AG04449 (cell line): ENCODE measurements around the gene PRM3.

ENCODE experiments used
- CTCF ChIA-PET: fragments of 350-600 bp; formaldehyde crosslinking; extraction: SDS; loops from one replicate; lab custom pipeline; 2021; ENCODE audit warnings: antibody characterized with exemption; lab: Yijun Ruan, JAX
- POLR2A ChIA-PET: fragments of 400-600, 350-600 bp; formaldehyde crosslinking; extraction: SDS; loops from one replicate; lab custom pipeline; 2020; ENCODE audit warnings: antibody characterized with exemption, inconsistent platforms; lab: Yijun Ruan, JAX
- DNase-seq: peaks from one replicate; pipeline ENCODE4 v3.0.0-alpha.2; 2010; ENCODE audit warnings: low read depth, low spot score
- H3K4me3 ChIP-seq: 2 replicates; pipeline ENCODE4 v1.5.1; 2011; ENCODE audit warnings: low read depth, mild to moderate bottlenecking, control low read depth, low read length
- TF ChIP-seq, protein P1 (sequence below): IDR thresholded peaks from one replicate; pipeline ENCODE4 v1.5.1; 2011; ENCODE audit warnings: mild to moderate bottlenecking, moderate library complexity, low read length, control low read depth, inconsistent platforms; ENCODE audit not compliant: insufficient read depth; ENCODE audit errors: missing control alignments

Gene PRM3

DNA sequence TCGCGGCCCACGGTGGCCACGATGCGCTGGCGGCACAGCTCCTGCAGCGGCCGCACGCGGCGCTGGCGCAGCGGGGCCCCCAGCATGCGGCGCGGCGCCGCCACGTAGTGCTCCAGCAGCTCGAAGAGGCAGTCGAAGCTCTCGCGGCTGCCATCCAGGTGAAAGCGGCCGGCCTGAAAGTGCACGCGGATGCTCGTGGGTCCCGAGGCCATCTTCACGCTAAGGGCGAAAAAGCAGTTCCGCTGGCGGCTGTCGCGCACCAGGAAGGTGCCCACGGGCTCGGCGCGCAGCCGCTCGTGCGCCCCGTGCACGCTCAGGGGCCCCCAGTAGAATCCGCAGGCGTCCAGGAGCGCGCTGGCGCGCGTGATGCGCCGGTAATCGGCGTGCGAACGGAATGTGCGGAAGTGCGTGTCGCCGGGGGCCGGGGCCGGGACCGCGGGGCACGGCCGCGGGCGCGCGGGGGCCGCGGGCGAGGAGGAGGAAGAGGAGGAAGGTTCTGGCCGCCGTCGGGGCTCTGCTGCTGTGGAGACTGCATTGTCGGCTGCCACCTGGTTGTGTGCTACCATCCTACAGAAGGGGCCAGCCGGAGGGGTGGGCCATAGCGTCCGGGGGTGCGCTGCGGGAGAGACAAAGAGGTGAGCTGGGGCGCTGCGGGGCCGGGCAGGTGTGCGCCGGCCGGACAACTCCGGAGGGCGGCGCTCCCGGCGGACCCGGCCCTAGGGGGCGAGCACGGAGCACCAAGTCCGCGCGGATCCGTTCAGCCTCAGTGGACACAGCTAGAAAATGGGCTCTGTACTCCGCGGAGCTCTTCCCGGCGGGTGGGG lies 18.3 kb downstream of the PRM3 start:
- TF ChIP-seq, protein P1, sequence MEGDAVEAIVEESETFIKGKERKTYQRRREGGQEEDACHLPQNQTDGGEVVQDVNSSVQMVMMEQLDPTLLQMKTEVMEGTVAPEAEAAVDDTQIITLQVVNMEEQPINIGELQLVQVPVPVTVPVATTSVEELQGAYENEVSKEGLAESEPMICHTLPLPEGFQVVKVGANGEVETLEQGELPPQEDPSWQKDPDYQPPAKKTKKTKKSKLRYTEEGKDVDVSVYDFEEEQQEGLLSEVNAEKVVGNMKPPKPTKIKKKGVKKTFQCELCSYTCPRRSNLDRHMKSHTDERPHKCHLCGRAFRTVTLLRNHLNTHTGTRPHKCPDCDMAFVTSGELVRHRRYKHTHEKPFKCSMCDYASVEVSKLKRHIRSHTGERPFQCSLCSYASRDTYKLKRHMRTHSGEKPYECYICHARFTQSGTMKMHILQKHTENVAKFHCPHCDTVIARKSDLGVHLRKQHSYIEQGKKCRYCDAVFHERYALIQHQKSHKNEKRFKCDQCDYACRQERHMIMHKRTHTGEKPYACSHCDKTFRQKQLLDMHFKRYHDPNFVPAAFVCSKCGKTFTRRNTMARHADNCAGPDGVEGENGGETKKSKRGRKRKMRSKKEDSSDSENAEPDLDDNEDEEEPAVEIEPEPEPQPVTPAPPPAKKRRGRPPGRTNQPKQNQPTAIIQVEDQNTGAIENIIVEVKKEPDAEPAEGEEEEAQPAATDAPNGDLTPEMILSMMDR: no peak
- CTCF ChIA-PET: interaction anchor here (0.5 to 13.4 kb wide), 48 partner anchors 10 to 468 kb away, joined by 3 to 492 read pairs (median 4); partner anchors contain the start of genes PRM3 and TNP2
- DNase-seq: no peak
- POLR2A ChIA-PET: interaction anchor here (0.6 to 3.0 kb wide), 38 partner anchors 9 to 542 kb away, joined by 3 to 42 read pairs (median 6); partner anchors contain the start of gene PRM3
- H3K4me3 ChIP-seq: peak overlapping the region; percentile 74

DNA sequence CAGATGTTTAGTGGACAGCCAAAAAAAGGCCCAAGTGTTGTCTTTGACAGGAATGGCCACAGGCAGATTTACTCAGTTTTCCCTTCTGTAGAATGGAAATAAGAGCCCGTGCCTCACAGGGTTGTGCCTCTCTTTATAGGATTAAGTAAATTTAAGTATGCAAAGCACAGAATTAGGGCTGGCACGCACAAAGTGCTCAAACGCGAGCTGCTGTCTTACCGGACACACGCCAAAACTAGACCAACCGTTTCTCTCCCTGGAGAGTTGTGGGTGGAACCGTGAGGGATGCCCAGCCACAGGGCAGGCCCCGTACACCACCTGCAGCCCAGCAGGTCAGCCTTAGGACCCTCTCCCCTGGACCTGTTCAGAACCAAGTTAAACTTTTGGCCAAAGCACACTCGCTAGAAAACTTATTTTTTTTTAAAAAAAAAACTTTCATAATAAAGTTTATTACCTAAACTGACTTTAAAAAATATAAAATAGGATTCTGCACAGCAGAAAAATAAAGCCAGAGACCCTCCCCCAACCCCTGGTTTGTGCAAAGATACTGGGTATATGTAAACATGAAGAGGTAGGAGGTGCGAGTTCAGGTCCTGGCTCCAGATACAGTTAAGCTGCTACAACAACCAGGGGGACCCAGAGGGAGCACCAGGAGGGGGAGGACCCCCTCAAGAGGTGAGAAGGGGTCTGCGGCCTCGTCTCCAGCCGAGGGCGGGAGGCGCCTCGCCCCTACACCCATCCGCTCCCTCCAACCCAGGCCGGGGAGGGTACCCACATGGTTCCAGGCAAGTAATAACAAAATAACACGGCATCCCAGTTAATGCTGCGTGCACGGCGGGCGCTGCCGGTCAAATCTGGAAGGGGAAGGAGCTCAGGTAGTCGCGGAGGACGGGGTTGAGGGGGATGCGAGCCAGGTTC lies 19.2 kb downstream of the PRM3 start:
- TF ChIP-seq, protein P1: no peak

DNA sequence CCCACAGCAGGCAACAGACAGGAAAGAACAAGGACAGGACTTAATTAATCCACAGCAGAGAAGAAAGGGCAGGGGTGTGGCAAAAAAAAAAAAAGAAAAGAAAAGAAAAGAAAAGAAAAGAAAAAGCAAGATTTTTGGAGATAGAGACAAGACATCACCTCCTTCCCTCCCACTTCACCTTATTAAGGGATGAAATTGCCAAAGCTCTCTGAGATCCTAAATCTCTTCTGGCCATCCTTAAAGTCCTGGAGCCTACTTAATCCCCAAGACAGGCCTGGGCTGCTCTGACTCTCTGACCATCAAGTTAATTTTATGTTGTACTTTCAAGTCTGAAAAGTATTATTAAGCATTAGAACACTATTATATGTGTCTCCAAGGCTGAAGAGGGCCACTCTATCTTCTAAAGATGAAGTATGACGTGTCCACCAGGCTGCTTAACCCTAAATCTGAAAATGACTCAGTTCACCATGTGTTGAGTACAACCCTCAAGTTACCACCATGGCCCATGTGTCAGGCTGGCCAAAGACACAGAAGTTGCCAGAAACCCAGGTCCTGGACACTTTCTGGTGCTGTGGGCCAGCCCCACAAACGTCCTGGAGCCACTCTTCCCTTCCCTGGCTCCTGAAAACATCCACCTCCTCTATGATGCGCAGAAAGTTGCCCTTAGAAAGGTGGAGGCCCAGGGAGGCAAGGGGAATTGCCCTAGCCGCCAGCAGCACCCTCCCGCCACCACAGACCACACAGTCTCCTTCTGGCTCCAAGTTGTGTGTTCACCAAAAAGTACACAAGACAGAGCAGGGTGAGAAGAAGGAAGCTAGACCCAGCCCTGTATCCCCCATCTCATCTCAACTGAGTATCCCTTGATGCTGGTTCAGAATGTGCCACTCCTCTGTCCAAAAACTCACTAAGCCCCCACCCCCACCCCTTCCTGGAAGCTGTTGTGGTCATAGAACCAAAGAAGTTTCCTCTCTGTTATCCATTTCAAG lies 20.1 kb downstream of the PRM3 start:
- H3K4me3 ChIP-seq: peak overlapping the region; percentile 74
- no peak for DNase-seq

More for the DNA sequence above, 19.2 kb downstream of the PRM3 start:
- peak overlapping the region; percentile 74 for H3K4me3 ChIP-seq
- no peak for DNase-seq
- ChIA-PET POLR2A (interaction anchor here (0.7 to 3.0 kb wide), 8 partner anchors 55 to 291 kb away, joined by 3 to 42 read pairs (median 8); no protein-coding TSS in a partner anchor), CTCF (interaction anchor here (0.6 to 13.4 kb wide), 21 partner anchors 9 to 303 kb away, joined by 3 to 492 read pairs (median 5); partner anchors contain the start of genes PRM3 and TNP2)

DNA sequence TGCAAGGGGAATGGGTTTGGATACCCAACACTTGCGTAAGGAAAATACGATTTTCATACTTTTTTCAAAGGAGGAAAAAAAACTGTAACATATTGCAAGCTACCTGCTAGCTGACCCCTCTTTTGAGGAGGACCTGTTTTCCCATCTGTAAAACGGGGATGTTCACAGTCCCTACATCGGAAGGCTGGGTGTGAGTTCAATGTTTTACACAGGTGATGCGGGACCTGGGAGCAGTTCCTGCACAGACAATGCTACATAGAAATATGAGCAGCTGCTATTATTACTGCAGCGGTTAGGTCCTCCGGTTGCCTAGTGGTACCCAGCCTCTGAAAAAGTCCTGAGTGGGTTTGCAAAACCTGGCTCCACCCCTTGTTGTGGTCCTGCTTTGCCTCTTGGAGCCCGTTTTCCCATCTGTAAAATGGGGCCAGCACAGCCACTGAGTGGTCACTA lies 20.9 kb downstream of the PRM3 start:
- DNase-seq: no peak
- POLR2A ChIA-PET: interaction anchor here (0.7 kb wide), 1 partner anchor 97 kb away, joined by 3 read pairs; no protein-coding TSS in a partner anchor
- CTCF ChIA-PET: interaction anchor here (1.2 to 13.4 kb wide), 2 partner anchors 22 to 285 kb away, joined by 3 to 492 read pairs; no protein-coding TSS in a partner anchor
- TF ChIP-seq, protein P1: no peak
- no peak overlapping the region for H3K4me3 ChIP-seq

More for the DNA sequence above, 20.1 kb downstream of the PRM3 start:
- ChIA-PET POLR2A (interaction anchor here (0.7 kb wide), 1 partner anchor 98 kb away, joined by 3 read pairs; no protein-coding TSS in a partner anchor), CTCF (interaction anchor here (0.6 to 13.4 kb wide), 10 partner anchors 8 to 302 kb away, joined by 3 to 492 read pairs (median 6); no protein-coding TSS in a partner anchor)
- TF ChIP-seq, protein P1: no peak
